ENCODE data around the gene TMEM175.

TMEM175 gene

GRCh38 chr4:961351-962230, 29.3 kb downstream of the TMEM175 start:
- FAIRE-seq = no peak

DNA sequence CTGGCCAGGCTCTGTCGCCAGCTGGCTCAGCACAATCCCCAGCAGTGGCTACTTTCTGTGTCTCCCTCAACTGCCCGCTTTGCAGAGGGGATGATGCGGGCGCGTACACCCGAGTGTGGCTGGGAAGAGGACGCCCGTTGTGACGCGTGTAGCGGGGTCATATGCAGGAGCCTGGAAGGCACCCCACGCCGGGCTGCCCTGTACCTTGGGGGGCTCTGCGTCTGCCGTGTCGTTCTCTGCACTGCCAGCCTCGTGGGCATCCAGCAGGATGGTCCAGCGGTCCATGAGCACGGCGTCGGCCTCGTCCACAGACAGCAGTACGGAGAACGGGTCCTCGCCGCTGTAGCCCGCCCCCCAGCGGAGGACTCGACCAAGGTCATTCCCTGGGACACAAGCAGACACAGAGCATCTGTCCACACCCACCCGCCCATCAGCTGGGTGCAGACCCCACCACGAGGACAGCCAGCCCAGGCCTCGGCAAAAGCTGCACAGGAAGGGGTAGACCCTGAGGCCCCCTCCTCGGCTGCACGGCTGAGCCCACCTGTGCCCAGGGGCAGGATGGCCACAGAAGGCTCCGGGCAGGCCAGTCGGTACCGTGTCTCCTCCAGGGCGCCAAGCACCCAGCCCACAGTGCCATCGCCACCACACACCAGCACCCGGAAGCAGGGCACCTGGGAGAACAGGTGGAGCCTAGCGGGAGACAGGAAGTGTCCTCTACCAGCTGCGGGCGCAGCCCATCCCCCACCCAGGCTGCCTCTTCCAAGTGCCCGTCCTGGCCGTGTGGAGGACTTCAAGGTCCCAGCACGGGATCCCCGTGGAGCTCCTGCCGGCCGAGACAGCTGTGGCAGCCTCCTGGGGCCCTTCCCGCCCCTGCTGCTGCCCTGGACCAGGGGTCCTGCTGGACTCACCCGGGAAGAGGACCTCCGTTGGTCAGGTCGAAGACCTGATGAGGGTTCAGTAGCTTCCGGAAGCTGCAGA, 30.3 kb downstream of the TMEM175 start:
- FAIRE-seq = no peak

GRCh38 chr4:963276-964225, 31.3 kb downstream of the TMEM175 start:
- FAIRE-seq = no peak

GRCh38 chr4:964346-965025, 32.2 kb downstream of the TMEM175 start:
- FAIRE-seq = no peak

GRCh38 chr4:965048-965765, 32.9 kb downstream of the TMEM175 start:
- no peak for FAIRE-seq

DNA sequence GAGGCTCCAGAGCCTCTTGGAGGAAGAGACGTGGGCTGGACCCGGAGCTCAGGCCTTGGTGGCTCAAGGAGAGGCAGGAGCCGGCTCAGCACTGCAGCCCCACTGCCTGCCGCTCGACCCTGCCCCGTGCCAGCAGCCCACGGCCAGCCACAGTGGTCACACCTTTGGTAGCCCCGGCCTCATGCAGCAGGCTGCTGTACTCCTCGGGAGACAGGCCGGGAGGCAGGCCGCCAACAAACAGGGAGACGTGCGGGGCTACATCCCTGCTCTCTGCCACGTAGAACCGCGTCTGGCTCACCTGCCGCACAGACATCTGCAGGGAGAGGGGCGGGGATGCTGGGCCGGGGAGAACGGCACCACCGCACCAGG, 33.5 kb downstream of the TMEM175 start:
- no peak for FAIRE-seq

DNA sequence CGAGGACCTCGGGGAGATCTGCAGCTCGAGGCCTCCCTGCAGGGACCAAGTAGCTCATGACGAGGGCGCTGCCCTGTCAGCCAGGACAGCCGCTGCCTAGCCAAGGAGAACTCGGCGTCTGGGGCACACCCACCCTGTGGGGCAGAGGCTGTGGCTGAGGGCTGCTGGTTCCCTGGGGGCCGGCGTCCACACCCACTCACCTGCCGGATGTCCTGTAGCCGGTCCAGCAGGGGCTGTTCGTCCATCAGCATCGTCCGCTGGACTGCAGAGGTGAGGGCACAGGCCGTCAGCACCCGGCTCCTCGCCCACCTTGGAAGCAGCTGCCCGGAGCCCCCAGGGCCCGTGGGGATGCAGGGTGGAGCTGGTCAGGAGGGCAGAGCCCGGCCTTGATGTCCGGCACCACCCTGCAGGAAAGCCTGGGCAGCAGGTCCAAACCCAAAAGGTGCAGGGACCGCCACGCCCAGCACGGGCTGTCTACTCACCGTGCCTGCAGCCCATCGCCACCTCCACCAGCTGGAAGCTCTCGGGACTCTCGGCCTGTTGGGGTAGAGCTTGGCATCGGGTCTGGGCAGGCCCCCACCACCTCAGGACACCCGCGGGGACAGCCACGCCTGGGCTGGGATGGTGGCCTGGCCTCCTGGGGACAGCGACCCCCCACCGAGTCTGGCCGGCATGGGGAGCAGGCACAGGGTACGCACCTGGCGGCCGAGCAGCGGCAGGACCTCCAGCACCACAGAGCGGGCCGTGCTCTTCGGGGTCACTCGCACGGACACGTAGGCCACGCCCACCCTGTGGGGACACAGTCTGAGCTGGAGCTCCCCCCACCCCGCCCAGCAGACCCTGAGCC, 34.2 kb downstream of the TMEM175 start:
- no peak for FAIRE-seq

DNA sequence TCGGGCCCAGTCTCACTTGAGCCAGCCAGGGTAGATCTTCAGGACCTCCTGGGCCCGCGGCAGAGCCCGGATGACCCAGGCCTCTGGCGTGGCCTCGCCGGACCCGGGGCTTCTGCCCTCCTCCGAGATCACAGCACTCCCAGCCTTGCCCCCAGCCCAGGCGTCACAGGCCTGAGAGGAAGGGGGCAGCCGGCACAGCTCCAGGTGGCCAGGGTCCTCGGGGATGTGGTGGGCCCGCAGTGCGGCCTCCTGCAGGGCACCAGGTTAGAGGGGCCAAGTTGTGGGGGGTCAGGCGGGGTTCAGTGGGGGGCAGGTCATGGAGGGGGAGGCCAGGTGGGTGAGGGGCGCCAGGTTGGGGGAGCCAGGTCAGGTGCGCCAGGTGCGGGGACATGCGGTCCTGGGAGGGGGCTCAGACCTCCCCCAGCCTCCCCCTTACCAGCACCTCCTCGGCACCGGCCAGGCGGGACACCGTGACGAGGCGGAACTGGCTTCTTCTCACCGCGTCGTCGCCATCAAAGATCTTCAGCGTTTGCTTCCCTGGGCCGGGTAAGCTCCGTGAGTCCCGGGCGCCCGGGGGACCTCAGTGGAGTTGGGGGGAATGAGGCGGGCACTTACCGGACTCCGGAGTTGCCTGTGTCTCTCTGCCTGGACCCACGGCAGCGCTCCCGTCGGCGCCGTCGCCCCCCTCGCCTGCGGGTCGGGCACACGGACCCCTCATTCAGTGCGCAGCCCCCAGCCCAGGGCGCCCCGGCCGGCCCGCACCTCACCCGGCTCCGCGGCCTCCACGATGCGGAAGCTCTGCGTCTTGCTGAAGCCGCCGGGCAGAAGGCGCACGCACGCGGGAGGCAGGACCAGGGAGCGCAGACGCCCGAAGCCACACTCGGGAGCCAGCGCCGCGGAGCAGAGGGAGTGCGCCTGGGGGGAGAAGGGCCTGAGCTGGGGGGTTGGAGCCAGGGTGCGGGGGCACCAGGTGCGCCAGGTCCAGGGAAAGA, 35.1 kb downstream of the TMEM175 start:
- no peak for FAIRE-seq

- FAIRE-seq = no peak
Measured at GRCh38 chr4:968221-968620, 36.0 kb downstream of the TMEM175 start.

- FAIRE-seq = no peak
Measured at GRCh38 chr4:968621-969394, 36.5 kb downstream of the TMEM175 start.

DNA sequence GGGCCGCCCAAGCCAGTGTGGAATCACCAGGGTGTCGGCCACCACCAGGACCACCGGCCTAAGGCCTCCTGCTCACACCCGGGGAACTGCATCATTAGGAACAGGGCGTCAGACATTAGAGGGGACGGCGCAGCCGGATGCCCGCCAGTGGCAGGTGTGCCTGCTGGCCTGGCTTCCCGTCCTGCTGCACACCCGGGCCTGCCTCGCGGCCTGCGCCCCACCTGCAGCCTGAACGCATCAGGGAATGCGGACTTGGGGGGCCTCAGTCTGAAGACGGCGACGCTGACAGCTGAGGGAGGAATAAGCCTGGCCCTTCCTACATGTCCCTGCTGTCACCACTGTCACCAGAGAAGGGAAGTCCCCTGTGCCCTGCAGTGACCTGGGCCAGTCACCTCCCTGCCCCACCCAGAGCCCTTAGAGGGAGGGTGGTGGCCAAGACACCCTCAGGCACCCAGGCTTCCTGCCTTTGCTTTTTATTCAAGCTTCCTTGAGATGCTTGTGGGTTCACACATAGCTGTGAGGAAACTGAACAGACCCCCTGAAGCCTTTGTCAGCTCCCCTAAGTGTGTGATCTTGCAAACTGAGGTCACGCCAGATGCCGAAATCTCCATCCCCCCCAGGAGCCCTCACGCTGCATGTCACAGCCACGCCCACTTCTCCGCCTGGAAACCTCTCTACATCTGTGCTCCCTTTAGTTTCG, 37.9 kb downstream of the TMEM175 start:
- no peak for FAIRE-seq

DNA sequence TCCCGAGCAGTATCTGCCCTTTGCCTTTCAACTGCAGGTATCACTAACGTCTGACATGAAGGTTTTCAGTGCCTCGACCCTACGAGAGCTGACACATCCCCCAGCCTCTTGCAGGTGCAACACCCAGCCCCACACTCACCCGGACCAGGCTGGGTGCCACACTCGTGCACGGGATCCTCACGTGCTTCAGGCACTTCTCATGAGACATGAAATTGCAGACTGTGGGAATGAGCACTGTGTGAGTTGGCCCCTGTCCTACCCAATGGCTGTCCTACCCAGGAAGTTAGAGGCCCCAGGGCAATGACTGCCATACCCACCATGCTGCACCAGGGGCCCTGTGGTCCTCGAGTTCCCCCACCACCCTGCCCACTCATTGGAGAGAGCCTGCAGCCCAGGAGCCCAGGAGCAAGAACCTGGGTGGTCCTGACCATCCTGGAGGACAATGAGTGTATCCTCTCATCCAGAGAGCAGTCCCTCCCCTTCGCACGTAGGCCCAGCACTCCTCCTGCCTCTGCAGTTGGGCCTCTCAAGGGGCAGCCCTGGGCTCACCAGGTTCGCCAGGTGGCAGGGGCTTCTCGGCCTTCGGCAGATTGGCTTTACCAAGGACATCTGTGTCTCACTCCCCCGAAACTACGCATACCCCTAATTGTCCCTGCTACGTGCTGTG, 38.7 kb downstream of the TMEM175 start:
- no peak for FAIRE-seq

DNA sequence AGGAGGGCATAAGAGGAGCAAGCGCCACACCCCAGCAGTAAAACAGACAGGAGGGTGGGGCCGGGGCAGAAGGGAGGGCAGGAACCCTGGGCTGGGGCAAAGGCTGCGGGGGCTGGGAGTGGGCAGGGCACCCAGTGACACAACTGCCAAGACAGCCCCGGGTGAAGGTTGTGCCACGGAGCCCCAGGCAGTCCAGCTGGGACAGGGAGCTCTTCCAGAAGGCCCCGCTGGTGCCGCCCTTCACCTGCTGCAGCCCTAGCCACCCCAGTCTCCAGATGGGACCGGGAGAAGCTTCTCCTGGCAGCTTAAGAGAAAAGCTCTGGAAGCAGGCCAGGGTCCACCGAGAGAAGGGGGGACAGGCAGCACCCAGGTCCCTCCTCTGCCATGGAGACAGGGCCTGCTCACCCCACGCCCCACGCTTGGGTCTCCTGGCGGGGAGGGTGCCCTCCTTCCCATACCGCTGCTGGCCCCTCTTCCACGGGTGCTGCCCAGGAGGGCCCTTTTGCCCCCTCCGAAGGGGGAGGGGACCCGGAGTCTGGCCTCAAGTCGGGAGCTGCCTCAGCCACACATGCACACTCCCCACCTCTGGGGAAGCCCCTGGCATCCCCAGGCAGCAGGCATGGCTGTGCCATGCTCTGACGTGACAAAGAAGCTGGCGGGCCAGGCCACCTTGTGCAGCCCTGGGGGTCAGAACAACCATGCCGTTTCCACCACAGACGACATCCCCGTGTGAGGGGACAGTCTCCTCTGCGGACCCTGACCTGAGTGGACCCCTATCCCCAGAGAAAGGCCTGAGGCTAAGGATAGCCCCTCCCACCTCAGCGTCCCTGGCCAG, 39.6 kb downstream of the TMEM175 start:
- no peak for FAIRE-seq

DNA sequence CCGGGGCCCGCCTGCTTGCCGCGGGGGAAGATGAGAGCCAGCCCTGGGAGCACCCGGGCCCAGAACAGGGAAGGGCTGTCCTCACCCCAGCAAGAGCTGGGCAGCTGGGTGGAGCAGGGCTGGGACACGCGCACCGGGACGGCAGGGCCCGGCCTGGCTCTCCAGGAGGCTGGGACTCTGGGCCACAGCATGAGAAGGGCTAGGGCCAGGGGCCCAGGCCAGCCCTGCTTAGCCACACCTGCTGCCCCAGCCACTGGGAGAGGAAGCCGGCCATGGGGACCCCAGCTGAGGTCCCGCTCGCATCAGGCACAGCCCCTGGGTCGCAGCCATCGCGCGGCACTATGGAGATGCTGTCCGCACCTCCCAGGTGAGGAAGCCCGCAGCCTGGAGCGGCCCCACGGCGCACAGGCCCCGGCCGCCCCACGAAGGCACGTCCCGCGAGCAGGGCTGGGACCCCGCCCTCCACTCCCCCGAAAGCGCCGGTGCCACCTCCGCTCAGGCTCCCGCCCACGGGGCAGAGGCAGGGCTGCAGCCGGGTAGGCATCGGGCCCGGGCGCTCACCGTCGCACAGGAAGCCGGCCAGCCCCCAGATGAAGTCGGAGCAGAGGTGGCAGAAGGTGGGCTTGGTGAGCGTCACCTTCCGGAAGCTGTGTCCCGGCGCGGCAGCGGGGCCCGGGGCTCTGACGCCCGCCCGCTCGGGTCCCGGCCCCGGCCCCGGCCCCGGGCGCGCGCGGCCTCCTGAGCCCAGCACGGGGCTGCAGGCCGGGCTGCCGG, 40.6 kb downstream of the TMEM175 start:
- no peak for FAIRE-seq

All from TTC549 (cell line).